SK-N-SH (cell line): ENCODE measurements around the gene ZBTB7A.

Experiments
- CHD2 ChIP-seq: fragments of 150-350 bp; IDR thresholded peaks from 2 replicates; pipeline ENCODE4 v1.6.1; 2018; ENCODE audit warnings: low read length; ENCODE audit not compliant: partially characterized antibody
- EP300 ChIP-seq, 2 experiments: IDR thresholded peaks; 2 replicates each; pipeline versions ENCODE4 v1.4.0 to v1.6.1; 2012; ENCODE audit warnings: borderline replicate concordance in 1 of 2, low read depth in 1 of 2, low read length in 1 of 2
- NFIC ChIP-seq: IDR thresholded peaks from 2 replicates; pipeline ENCODE4 v1.4.0; 2012; ENCODE audit warnings: borderline replicate concordance
- POLR2AphosphoS5 ChIP-seq: IDR thresholded peaks from 2 replicates; pipeline ENCODE4 v1.6.1; 2012; ENCODE audit warnings: low read depth, low read length
- RAD21 ChIP-seq: IDR thresholded peaks from 2 replicates; pipeline ENCODE4 v1.6.1; 2012; ENCODE audit warnings: mild to moderate bottlenecking, low read length
- RFX5 ChIP-seq: IDR thresholded peaks from 2 replicates; pipeline ENCODE4 v1.6.1; 2012; ENCODE audit warnings: mild to moderate bottlenecking, improper control_type of control experiment, low read length
- SMC3 ChIP-seq: IDR thresholded peaks from 2 replicates; pipeline ENCODE4 v1.6.1; 2012; ENCODE audit warnings: low read depth, low read length, improper control_type of control experiment
- TF ChIP-seq, protein P1 (sequence below): fragments of 200-600 bp; sonication (generic); IDR thresholded peaks from 2 replicates; pipeline ENCODE4 v1.6.1; 2017; ENCODE audit warnings: antibody characterized with exemption, mild to moderate bottlenecking, moderate library complexity

DNA sequence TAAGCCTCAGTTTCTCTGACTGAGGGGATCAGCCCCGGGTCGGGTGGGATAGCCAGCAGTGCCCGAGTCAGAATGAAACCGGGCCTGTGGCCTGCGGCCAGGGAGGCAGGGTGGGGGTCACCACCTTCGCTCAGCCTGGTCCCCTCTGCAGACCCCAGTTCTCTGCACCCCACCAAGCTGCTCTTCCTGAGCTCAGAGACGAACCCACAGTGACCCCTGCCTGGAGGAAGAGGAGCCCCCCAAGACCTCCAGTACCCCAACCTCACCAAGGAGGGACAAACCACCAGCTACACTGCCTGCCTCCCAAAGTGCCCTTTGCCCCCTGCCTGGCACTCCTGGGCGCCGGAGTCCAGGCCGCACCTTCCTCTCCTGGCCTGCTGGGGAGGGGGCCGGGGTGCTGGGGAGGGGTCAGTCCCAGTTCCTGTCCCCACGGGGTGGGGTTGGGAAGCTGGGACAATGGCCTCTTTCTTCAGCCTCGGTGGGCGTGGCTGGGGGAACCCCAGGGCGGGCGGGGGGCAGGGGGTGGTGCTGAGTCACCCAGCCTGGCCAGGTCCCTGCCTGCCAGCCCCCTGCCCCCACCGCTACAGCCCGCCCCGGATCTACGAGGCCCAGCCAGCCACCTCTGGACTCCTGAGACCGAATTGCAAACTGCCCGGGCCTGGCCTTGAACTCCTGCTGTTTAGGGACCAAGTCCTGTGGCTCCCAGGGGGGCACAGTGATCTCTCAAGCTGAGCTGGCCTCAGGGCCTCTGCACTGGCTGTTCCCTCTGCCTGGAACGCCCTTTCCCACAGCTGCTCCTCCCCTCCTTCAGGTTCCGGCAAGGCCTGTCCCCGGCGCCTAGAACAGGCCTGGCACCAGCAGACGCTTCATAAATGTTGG lies 14.3 kb downstream of the ZBTB7A start:
- TF ChIP-seq, protein P1, sequence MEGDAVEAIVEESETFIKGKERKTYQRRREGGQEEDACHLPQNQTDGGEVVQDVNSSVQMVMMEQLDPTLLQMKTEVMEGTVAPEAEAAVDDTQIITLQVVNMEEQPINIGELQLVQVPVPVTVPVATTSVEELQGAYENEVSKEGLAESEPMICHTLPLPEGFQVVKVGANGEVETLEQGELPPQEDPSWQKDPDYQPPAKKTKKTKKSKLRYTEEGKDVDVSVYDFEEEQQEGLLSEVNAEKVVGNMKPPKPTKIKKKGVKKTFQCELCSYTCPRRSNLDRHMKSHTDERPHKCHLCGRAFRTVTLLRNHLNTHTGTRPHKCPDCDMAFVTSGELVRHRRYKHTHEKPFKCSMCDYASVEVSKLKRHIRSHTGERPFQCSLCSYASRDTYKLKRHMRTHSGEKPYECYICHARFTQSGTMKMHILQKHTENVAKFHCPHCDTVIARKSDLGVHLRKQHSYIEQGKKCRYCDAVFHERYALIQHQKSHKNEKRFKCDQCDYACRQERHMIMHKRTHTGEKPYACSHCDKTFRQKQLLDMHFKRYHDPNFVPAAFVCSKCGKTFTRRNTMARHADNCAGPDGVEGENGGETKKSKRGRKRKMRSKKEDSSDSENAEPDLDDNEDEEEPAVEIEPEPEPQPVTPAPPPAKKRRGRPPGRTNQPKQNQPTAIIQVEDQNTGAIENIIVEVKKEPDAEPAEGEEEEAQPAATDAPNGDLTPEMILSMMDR: no peak
- TF ChIP-seq POLR2AphosphoS5 (no peak), EP300 (IDR thresholded peaks at IDR 0.05; ENCODE audit: borderline replicate concordance in 1 of 2, low read depth in 1 of 2, low read length in 1 of 2) (no peak), RAD21 (no peak), CHD2 (no peak), SMC3 (no peak), NFIC (no peak), RFX5 (no peak)
